Smooth muscle cell (in vitro differentiated cells): ENCODE results near the gene UBE2D2. TPM values are rescaled to one million over a fixed set of nuclear protein-coding genes. Genes with fewer than 3 reads are reported as not detected.
A peak's percentile ranks its signal among the peaks of the same experiment; 100 is the strongest.

Experiments
- DNase-seq: peaks from one replicate; lab custom pipeline; 2025; ENCODE audit not compliant: unreplicated experiment; lab: John Stamatoyannopoulos, UW
- H2AFZ ChIP-seq: fragments of 200-600 bp; sonication (generic); 2 replicates; pipeline ENCODE4 v1.6.0; 2016; ENCODE audit warnings: antibody characterized with exemption, low read depth, mild to moderate bottlenecking
- H3F3A ChIP-seq: fragments of 200-600 bp; sonication (generic); 2 replicates; pipeline ENCODE4 v1.6.0; 2017; ENCODE audit warnings: antibody characterized with exemption, low read depth
- H3K27ac ChIP-seq: fragments of 200-600 bp; sonication (generic); 2 replicates; pipeline ENCODE4 v1.5.1; 2016; ENCODE audit warnings: low read depth, mild to moderate bottlenecking
- H3K27me3 ChIP-seq: fragments of 200-600 bp; sonication (generic); 2 replicates; pipeline ENCODE4 v1.6.1; 2016; ENCODE audit warnings: low read depth, mild to moderate bottlenecking
- H3K36me3 ChIP-seq: fragments of 200-600 bp; sonication (generic); 2 replicates; pipeline ENCODE4 v1.5.1; 2016; ENCODE audit warnings: low read depth
- H3K4me1 ChIP-seq: fragments of 200-600 bp; sonication (generic); 2 replicates; pipeline ENCODE4 v1.5.1; 2016; ENCODE audit warnings: low read depth
- H3K4me2 ChIP-seq: fragments of 200-600 bp; sonication (generic); 2 replicates; pipeline ENCODE4 v1.6.0; 2016; ENCODE audit warnings: mild to moderate bottlenecking
- H3K4me3 ChIP-seq: fragments of 200-600 bp; sonication (generic); 2 replicates; pipeline ENCODE4 v1.5.1; 2016; ENCODE audit warnings: mild to moderate bottlenecking
- H3K79me2 ChIP-seq: fragments of 200-600 bp; sonication (generic); 2 replicates; pipeline ENCODE4 v1.6.0; 2016; ENCODE audit warnings: low read depth, mild to moderate bottlenecking
- H3K9ac ChIP-seq: fragments of 200-600 bp; sonication (generic); 2 replicates; pipeline ENCODE4 v1.6.0; 2016; ENCODE audit warnings: low read depth
- H3K9me3 ChIP-seq: fragments of 200-600 bp; sonication (generic); replicated peaks from 2 replicates; pipeline ENCODE4 v1.5.1; 2016; ENCODE audit warnings: low read depth
- H4K20me1 ChIP-seq: fragments of 200-600 bp; sonication (generic); 2 replicates; pipeline ENCODE4 v1.6.0; 2016; ENCODE audit warnings: low read depth
- WGBS: methylation state at CpG from one replicate; pipeline ENCODE4 v1.1.7; 2016; ENCODE audit warnings: low lambda C conversion rate; 5-methylcytosine and 5-hydroxymethylcytosine counted together
- polyA plus RNA-seq: library from polyadenylated mRNA; unstranded; fragments of >200 nt; fragmentation: Nextera tagmentation; extraction: Ambion mirVana; gene quantifications from 2 replicates; pipeline ENCODE4 v1.2.1, GENCODE V29; 2016
- total RNA-seq: library from RNA; depleted of rRNA; stranded (reverse); fragments of >200 nt; gene quantifications from 2 replicates; pipeline ENCODE4 v1.2.3, GENCODE V29; 2014
- TF ChIP-seq, protein P1 (sequence below): fragments of 200-600 bp; sonication (generic); IDR thresholded peaks from 2 replicates; pipeline ENCODE4 v1.5.1; 2017; ENCODE audit warnings: borderline replicate concordance, mild to moderate bottlenecking, antibody characterized with exemption; ENCODE audit not compliant: insufficient read depth, poor library complexity, severe bottlenecking

Gene UBE2D2
- total and polyA plus RNA-seq, 2 experiments from 2014 or later = 69.3 to 174 TPM

GRCh38 chr5:139571543-139571942 lies 10.4 kb downstream of the UBE2D2 start:
- Histone ChIP-seq H3K27ac (peak overlapping the region; percentile 21), H3K4me3 (no peak overlapping the region), H3K4me1 (no peaks in the 10 kb centered on the region), H3K9ac (no peak overlapping the region), H3K9me3 (no peaks in the 10 kb centered on the region), H3K79me2 (peaks cover 100% of the 10 kb centered on the region), H4K20me1 (peaks cover 100% of the 10 kb centered on the region), H3K4me2 (no peak overlapping the region), H2AFZ (no peak overlapping the region), H3K36me3 (no peaks in the 10 kb centered on the region), H3F3A (no peaks in the 10 kb centered on the region), H3K27me3 (no peaks in the 10 kb centered on the region)
- 92% methylated on average over 3 of the region's 3 CpGs for WGBS
- TF ChIP-seq, protein P1, sequence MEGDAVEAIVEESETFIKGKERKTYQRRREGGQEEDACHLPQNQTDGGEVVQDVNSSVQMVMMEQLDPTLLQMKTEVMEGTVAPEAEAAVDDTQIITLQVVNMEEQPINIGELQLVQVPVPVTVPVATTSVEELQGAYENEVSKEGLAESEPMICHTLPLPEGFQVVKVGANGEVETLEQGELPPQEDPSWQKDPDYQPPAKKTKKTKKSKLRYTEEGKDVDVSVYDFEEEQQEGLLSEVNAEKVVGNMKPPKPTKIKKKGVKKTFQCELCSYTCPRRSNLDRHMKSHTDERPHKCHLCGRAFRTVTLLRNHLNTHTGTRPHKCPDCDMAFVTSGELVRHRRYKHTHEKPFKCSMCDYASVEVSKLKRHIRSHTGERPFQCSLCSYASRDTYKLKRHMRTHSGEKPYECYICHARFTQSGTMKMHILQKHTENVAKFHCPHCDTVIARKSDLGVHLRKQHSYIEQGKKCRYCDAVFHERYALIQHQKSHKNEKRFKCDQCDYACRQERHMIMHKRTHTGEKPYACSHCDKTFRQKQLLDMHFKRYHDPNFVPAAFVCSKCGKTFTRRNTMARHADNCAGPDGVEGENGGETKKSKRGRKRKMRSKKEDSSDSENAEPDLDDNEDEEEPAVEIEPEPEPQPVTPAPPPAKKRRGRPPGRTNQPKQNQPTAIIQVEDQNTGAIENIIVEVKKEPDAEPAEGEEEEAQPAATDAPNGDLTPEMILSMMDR = no peak
- DNase-seq = no peak

GRCh38 chr5:139571966-139572365 lies 10.8 kb downstream of the UBE2D2 start:
- Histone ChIP-seq H3K27ac (peak overlapping the region; percentile 21), H3K36me3 (no peaks in the 10 kb centered on the region), H3K4me3 (no peak overlapping the region), H2AFZ (no peak overlapping the region), H3F3A (no peaks in the 10 kb centered on the region), H3K9ac (no peak overlapping the region), H3K4me2 (no peak overlapping the region), H3K4me1 (no peaks in the 10 kb centered on the region), H3K9me3 (no peaks in the 10 kb centered on the region), H4K20me1 (peaks cover 100% of the 10 kb centered on the region), H3K79me2 (peaks cover 100% of the 10 kb centered on the region), H3K27me3 (no peaks in the 10 kb centered on the region)
- no peak for DNase-seq
- WGBS = 93% methylated on average over 1 of the region's 1 CpG
- TF ChIP-seq, protein P1 = no peak

- no peaks in the 10 kb centered on the region for H3F3A ChIP-seq
- H3K9ac ChIP-seq = no peak overlapping the region
- no peak for DNase-seq
- TF ChIP-seq, protein P1 = peak; percentile 58
- H3K4me1 ChIP-seq = no peaks in the 10 kb centered on the region
- H3K27ac ChIP-seq = no peak overlapping the region
- no peak overlapping the region for H2AFZ ChIP-seq
- no peaks in the 10 kb centered on the region for H3K9me3 ChIP-seq
- H3K79me2 ChIP-seq = peaks cover 100% of the 10 kb centered on the region
- no peak overlapping the region for H3K4me2 ChIP-seq
- 82% methylated on average over 4 of the region's 4 CpGs for WGBS
- H4K20me1 ChIP-seq = peaks cover 100% of the 10 kb centered on the region
- H3K36me3 ChIP-seq = no peaks in the 10 kb centered on the region
- no peaks in the 10 kb centered on the region for H3K27me3 ChIP-seq
- no peak overlapping the region for H3K4me3 ChIP-seq
Measured at GRCh38 chr5:139574641-139575312, 13.6 kb downstream of the UBE2D2 start.

DNA sequence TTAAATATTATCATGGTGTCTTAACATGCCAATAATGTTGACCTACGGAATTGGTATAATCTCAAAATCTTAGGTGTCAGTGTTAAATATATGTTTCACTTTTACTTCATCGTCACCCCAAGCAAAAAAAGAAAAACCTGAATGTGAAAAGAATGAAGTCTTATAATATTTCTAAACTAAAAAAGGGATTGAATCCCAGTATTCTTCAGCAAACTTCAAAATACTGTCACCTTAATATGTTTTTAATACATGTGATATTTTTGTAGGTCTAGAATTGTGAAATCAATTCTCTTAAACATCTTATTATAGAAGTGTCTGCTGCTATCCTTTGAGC lies 14.1 kb downstream of the UBE2D2 start:
- Histone ChIP-seq H3K79me2 (peaks cover 100% of the 10 kb centered on the region), H3K27ac (no peak overlapping the region), H3K9ac (no peak overlapping the region), H3F3A (no peaks in the 10 kb centered on the region), H4K20me1 (peaks cover 100% of the 10 kb centered on the region), H2AFZ (no peak overlapping the region), H3K36me3 (no peaks in the 10 kb centered on the region), H3K9me3 (no peaks in the 10 kb centered on the region), H3K4me3 (no peak overlapping the region), H3K4me2 (no peak overlapping the region), H3K4me1 (no peaks in the 10 kb centered on the region), H3K27me3 (no peaks in the 10 kb centered on the region)
- no peak for DNase-seq
- WGBS = 83% methylated on average over 2 of the region's 2 CpGs
- TF ChIP-seq, protein P1 = no peak
